NCI-H2227 (cell line): ENCODE measurements around the gene ZNF438.

ENCODE experiments used
- DNase-seq: peaks from one replicate; lab custom pipeline; 2025; ENCODE audit not compliant: unreplicated experiment; lab: John Stamatoyannopoulos, UW

ZNF438 gene

GRCh38 chr10:30849231-30850035, 182.2 kb downstream of the ZNF438 start:
- DNase-seq: no peak

- DNase-seq: no peak
Measured at GRCh38 chr10:30848396-30849032, 183.2 kb downstream of the ZNF438 start.

GRCh38 chr10:30847642-30848041, 184.0 kb downstream of the ZNF438 start:
- DNase-seq: no peak

GRCh38 chr10:30847199-30847598, 184.5 kb downstream of the ZNF438 start:
- DNase-seq: no peak

- DNase-seq: no peak
Measured at GRCh38 chr10:30846710-30847109, 185.0 kb downstream of the ZNF438 start.

GRCh38 chr10:30842894-30843293, 188.8 kb downstream of the ZNF438 start:
- DNase-seq: no peak

- DNase-seq: no peak
Measured at GRCh38 chr10:30842185-30842584, 189.5 kb downstream of the ZNF438 start.

- no peak for DNase-seq
Measured at GRCh38 chr10:30840395-30841050, 191.1 kb downstream of the ZNF438 start.

GRCh38 chr10:30839652-30840051, 192.0 kb downstream of the ZNF438 start:
- no peak for DNase-seq

GRCh38 chr10:30836406-30836805, 195.3 kb downstream of the ZNF438 start:
- no peak for DNase-seq

GRCh38 chr10:30835146-30835545, 196.5 kb downstream of the ZNF438 start:
- no peak for DNase-seq

- DNase-seq: peak; percentile 53
Measured at GRCh38 chr10:30834651-30835050, 197.0 kb downstream of the ZNF438 start.

GRCh38 chr10:30834153-30834552, 197.5 kb downstream of the ZNF438 start:
- DNase-seq: peak; percentile 36

GRCh38 chr10:30833628-30833970, 198.1 kb downstream of the ZNF438 start:
- DNase-seq: no peak

GRCh38 chr10:30832749-30833627, 198.7 kb downstream of the ZNF438 start:
- no peak for DNase-seq

- no peak for DNase-seq
Measured at GRCh38 chr10:30832001-30832748, 199.5 kb downstream of the ZNF438 start.

- DNase-seq: no peak
Measured at GRCh38 chr10:30831426-30831825, 200.2 kb downstream of the ZNF438 start.

GRCh38 chr10:30830315-30831230, 201.1 kb downstream of the ZNF438 start:
- DNase-seq: peak; percentile 34

GRCh38 chr10:30829901-30830300, 201.8 kb downstream of the ZNF438 start:
- peak; percentile 27 for DNase-seq
